C4-2B (cell line): Measurements from ENCODE around the gene TBC1D22A.
"Not testable (repeated sequence)": the region's sequence is repeated elsewhere in the genome, so short reads cannot be mapped to it uniquely, and the experiment has no call there.

Experiments used
- H3K27ac ChIP-seq: fragments of 450-650 bp; 2 replicates; pipeline ENCODE4 v1.5.1; 2017
- CTCF ChIP-seq: fragments of 450-650 bp; conservative IDR thresholded peaks from 2 replicates; pipeline ENCODE4 v1.5.1; 2017; ENCODE audit warnings: mild to moderate bottlenecking
- ZFX ChIP-seq: fragments of 450-650 bp; IDR thresholded peaks from 2 replicates; pipeline ENCODE4 v1.6.1; 2017

Gene TBC1D22A

GRCh38 chr22:46777609-46777970, 15.1 kb downstream of the TBC1D22A start:
- H3K27ac ChIP-seq: no peak overlapping the region

GRCh38 chr22:46779023-46779422, 16.6 kb downstream of the TBC1D22A start:
- no peak for TF ChIP-seq ZFX
- TF ChIP-seq CTCF: no peak
- no peak overlapping the region for H3K27ac ChIP-seq

More at GRCh38 chr22:46777609-46777970, 15.1 kb downstream of the TBC1D22A start:
- TF ChIP-seq ZFX: no peak
- TF ChIP-seq CTCF: no peak

- no peak overlapping the region for H3K27ac ChIP-seq
- TF ChIP-seq CTCF (no peak), ZFX (no peak)
These were observed 17.2 kb downstream of the TBC1D22A start for GRCh38 chr22:46779651-46780050.

- no peak overlapping the region for H3K27ac ChIP-seq
- TF ChIP-seq CTCF: no peak
- TF ChIP-seq ZFX: no peak
These were observed 18.0 kb downstream of the TBC1D22A start for GRCh38 chr22:46780453-46780852.

GRCh38 chr22:46781291-46781690, 18.8 kb downstream of the TBC1D22A start:
- TF ChIP-seq CTCF: no peak
- no peak overlapping the region for H3K27ac ChIP-seq

GRCh38 chr22:46782200-46782599, 19.8 kb downstream of the TBC1D22A start:
- H3K27ac ChIP-seq: not testable (repeated sequence)

GRCh38 chr22:46783721-46784120, 21.3 kb downstream of the TBC1D22A start:
- no peak overlapping the region for H3K27ac ChIP-seq
- no peak for TF ChIP-seq CTCF
- no peak for TF ChIP-seq ZFX

GRCh38 chr22:46788441-46789172, 26.2 kb downstream of the TBC1D22A start:
- no peak for TF ChIP-seq ZFX
- TF ChIP-seq CTCF: no peak
- no peak overlapping the region for H3K27ac ChIP-seq
